Measurements from ENCODE around the gene CXorf58.
A peak's percentile ranks its signal among the peaks of the same experiment; 100 is the strongest.
"Not testable (repeated sequence)": the region's sequence is repeated elsewhere in the genome, so short reads cannot be mapped to it uniquely, and the experiment has no call there.

CXorf58 gene

GRCh38 chrX:23907498-23908218 is at the start of gene CXorf58, which contains the start of gene APOO:
Gene CXorf58, plus strand, starts transcription at chrX:23908006. Its CDS starts 2,297 bp downstream, at chrX:23910303.
Gene APOO, minus strand, starts transcription at chrX:23907938. Its CDS starts 236 bp downstream, at chrX:23907702.
- DNase-seq = peak; percentile 96

GRCh38 chrX:23859238-23859637 is 48.6 kb upstream of the CXorf58 start:
- DNase-seq = not testable (repeated sequence)

- DNase-seq = no peak
These were observed 46.5 kb upstream of the CXorf58 start for GRCh38 chrX:23861215-23861896.

GRCh38 chrX:23861952-23862351 is 45.9 kb upstream of the CXorf58 start:
- not testable (repeated sequence) for DNase-seq

GRCh38 chrX:23864742-23865326 is 43.0 kb upstream of the CXorf58 start:
- DNase-seq = no peak

- DNase-seq = no peak
These were observed 37.8 kb upstream of the CXorf58 start for GRCh38 chrX:23870041-23870440.

GRCh38 chrX:23871905-23872546 is 35.8 kb upstream of the CXorf58 start:
- no peak for DNase-seq

GRCh38 chrX:23879380-23880090 is 28.3 kb upstream of the CXorf58 start:
- DNase-seq = no peak

- no peak for DNase-seq
These were observed 24.0 kb upstream of the CXorf58 start for GRCh38 chrX:23883737-23884354.

- no peak for DNase-seq
These were observed 23.3 kb upstream of the CXorf58 start for GRCh38 chrX:23884427-23885024.

GRCh38 chrX:23885803-23886202 is 22.0 kb upstream of the CXorf58 start:
- DNase-seq = no peak

- DNase-seq = no peak
These were observed 20.4 kb upstream of the CXorf58 start for GRCh38 chrX:23887451-23887850.

- no peak for DNase-seq
These were observed 19.9 kb upstream of the CXorf58 start for GRCh38 chrX:23887918-23888317.

GRCh38 chrX:23888887-23889501 is 18.8 kb upstream of the CXorf58 start:
- no peak for DNase-seq

- no peak for DNase-seq
These were observed 16.9 kb upstream of the CXorf58 start for GRCh38 chrX:23890933-23891332.

- DNase-seq = not testable (repeated sequence)
These were observed 12.8 kb upstream of the CXorf58 start for GRCh38 chrX:23894993-23895392.

- not testable (repeated sequence) for DNase-seq
These were observed 11.3 kb upstream of the CXorf58 start for GRCh38 chrX:23896539-23896938.

- no peak for DNase-seq
These were observed 10.8 kb upstream of the CXorf58 start for GRCh38 chrX:23896981-23897380.

GRCh38 chrX:23898412-23898959 is 9.3 kb upstream of the CXorf58 start:
- no peak for DNase-seq

- no peak for DNase-seq
These were observed 7.5 kb upstream of the CXorf58 start for GRCh38 chrX:23900220-23900797.

GRCh38 chrX:23901060-23901459 is 6.7 kb upstream of the CXorf58 start:
- no peak for DNase-seq

All from femur (tissue), 1 donor.